ENCODE results near the gene SCN11A. TPM values are rescaled to one million over a fixed set of nuclear protein-coding genes. Genes with fewer than 3 reads are reported as not detected.

Gene SCN11A
- total RNA-seq, 1 experiment from 2014 or later: not detected

DNA sequence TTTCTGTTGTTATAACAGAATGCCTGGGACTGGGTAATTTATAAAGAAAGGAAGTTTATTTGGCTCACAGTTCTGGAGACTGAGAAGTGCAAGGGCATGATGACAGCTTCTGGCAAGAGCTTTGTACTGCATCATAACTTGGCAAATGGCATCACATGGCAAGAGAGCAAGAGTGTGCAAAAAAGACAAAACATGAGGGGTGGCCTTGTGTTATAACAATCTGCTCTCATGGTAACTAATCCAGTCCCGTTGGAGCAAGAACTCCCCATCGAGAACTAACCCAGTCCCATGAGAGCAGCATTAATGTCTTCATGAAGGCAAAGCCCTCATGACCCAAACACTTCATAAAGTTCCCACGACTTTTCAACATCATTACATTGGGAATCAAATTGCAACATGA, 23.2 kb downstream of the SCN11A start:
- Histone ChIP-seq H3K9me3 (ENCODE audit: low read depth, low read length, poor library complexity, severe bottlenecking) (no peaks in the 10 kb centered on the region), H3K4me1 (ENCODE audit: insufficient read depth, low read length, poor library complexity, severe bottlenecking) (no peaks in the 10 kb centered on the region), H3K36me3 (ENCODE audit: insufficient read depth, low read length, poor library complexity, severe bottlenecking) (no peaks in the 10 kb centered on the region), H3K4me3 (ENCODE audit: low read depth, low read length, poor library complexity, severe bottlenecking) (no peak overlapping the region), H3K27me3 (replicated peaks; ENCODE audit: insufficient read depth, low read depth, low read length, poor library complexity) (no peaks in the 10 kb centered on the region), H3K27ac (ENCODE audit: low read depth, low read length, poor library complexity, severe bottlenecking) (no peak overlapping the region)
- intact Hi-C loops (cut with micrococcal nuclease; ENCODE audit: unreplicated experiment): no loop called here
- BruUV-seq (replicated peaks): no TSS peak
- CTCF ChIA-PET: no interaction called here
- TF ChIP-seq, protein P1, sequence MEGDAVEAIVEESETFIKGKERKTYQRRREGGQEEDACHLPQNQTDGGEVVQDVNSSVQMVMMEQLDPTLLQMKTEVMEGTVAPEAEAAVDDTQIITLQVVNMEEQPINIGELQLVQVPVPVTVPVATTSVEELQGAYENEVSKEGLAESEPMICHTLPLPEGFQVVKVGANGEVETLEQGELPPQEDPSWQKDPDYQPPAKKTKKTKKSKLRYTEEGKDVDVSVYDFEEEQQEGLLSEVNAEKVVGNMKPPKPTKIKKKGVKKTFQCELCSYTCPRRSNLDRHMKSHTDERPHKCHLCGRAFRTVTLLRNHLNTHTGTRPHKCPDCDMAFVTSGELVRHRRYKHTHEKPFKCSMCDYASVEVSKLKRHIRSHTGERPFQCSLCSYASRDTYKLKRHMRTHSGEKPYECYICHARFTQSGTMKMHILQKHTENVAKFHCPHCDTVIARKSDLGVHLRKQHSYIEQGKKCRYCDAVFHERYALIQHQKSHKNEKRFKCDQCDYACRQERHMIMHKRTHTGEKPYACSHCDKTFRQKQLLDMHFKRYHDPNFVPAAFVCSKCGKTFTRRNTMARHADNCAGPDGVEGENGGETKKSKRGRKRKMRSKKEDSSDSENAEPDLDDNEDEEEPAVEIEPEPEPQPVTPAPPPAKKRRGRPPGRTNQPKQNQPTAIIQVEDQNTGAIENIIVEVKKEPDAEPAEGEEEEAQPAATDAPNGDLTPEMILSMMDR (conservative IDR thresholded peaks at IDR 0.05; ENCODE audit: low read depth, low read length): no peak
- TF ChIP-seq EZH2 (IDR thresholded peaks at IDR 0.05; ENCODE audit: borderline replicate concordance, low read depth, low read length, poor library complexity, severe bottlenecking): no peak
- POLR2A ChIA-PET (ENCODE audit: low non-redundant PET): no interaction called here
- no peak for DNase-seq (ENCODE audit: low spot score)

DNA sequence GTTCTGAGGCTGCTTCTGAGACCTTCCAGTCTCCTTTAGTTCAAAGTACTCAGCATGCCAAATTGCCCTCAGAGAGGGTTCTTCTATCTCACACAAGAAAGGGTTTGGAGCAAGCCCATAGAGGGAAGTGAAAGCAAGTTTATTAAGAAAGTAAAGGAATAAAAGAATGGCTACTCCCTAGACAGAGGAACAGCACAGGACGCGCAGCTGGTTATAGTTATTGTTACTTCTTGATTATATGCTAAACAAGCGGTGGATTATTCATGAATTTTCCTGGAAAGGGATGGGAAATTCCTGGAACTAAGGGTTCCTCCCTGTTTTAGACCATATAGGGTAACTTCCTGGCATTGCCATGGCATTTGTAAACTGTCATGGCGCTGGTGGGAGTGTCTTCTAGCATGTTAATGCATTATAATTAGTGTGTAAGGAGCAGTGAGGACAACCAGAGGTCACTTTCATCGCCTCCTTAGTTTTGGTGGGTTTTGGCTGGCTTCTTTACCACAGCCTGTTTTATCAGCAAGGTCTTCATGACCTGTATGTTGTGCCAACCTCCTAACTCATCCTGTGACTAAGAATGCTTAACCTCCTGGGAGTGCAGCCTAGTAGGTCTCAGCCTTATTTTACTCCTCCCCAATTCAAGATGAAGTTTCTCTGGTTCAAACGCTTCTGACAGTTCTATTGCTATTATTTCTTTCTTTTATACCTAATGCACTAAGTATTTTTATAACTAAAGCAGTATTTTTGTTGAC, 26.3 kb downstream of the SCN11A start:
- no peak overlapping the region for H3K27ac ChIP-seq (ENCODE audit: low read depth, low read length, poor library complexity, severe bottlenecking)
- TF ChIP-seq, protein P1 (conservative IDR thresholded peaks at IDR 0.05; ENCODE audit: low read depth, low read length): no peak
- ChIA-PET POLR2A (ENCODE audit: low non-redundant PET) (no interaction called here), CTCF (no interaction called here)
- no peak for DNase-seq (ENCODE audit: low spot score)
- no peaks in the 10 kb centered on the region for H3K9me3 ChIP-seq (ENCODE audit: low read depth, low read length, poor library complexity, severe bottlenecking)
- H3K27me3 ChIP-seq (replicated peaks; ENCODE audit: insufficient read depth, low read depth, low read length, poor library complexity): no peaks in the 10 kb centered on the region
- H3K4me3 ChIP-seq (ENCODE audit: low read depth, low read length, poor library complexity, severe bottlenecking): no peak overlapping the region
- no peaks in the 10 kb centered on the region for H3K36me3 ChIP-seq (ENCODE audit: insufficient read depth, low read length, poor library complexity, severe bottlenecking)
- intact Hi-C loops (cut with micrococcal nuclease; ENCODE audit: unreplicated experiment): no loop called here
- no TSS peak for BruUV-seq (replicated peaks)
- H3K4me1 ChIP-seq (ENCODE audit: insufficient read depth, low read length, poor library complexity, severe bottlenecking): no peaks in the 10 kb centered on the region

DNA sequence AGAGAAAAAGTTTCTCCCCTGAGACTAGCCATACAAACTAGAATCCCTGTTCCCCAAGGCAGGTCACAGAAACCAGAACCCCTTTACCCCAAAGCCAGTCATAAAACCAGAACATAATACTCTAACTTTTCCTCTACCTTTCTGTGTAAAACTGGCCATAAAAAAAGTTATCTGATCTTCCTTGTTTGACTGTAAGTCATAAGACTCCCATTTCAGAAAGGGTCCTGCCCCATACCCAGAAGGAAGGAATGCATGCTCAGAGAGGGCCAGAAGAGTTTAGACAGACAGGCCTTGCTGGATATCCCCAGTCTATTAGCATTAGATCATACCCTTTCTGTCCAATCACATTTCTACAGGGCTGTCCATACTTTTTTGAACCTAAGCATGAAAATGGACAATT, 27.2 kb downstream of the SCN11A start:
- no peak for TF ChIP-seq EZH2 (IDR thresholded peaks at IDR 0.05; ENCODE audit: borderline replicate concordance, low read depth, low read length, poor library complexity, severe bottlenecking)
- TF ChIP-seq, protein P1 (conservative IDR thresholded peaks at IDR 0.05; ENCODE audit: low read depth, low read length): no peak
- no peak overlapping the region for H3K4me3 ChIP-seq (ENCODE audit: low read depth, low read length, poor library complexity, severe bottlenecking)
- no peak for DNase-seq (ENCODE audit: low spot score)
- no peaks in the 10 kb centered on the region for H3K4me1 ChIP-seq (ENCODE audit: insufficient read depth, low read length, poor library complexity, severe bottlenecking)
- ChIA-PET POLR2A (ENCODE audit: low non-redundant PET) (no interaction called here), CTCF (no interaction called here)
- no peaks in the 10 kb centered on the region for H3K27me3 ChIP-seq (replicated peaks; ENCODE audit: insufficient read depth, low read depth, low read length, poor library complexity)
- intact Hi-C loops (cut with micrococcal nuclease; ENCODE audit: unreplicated experiment): no loop called here
- no peaks in the 10 kb centered on the region for H3K36me3 ChIP-seq (ENCODE audit: insufficient read depth, low read length, poor library complexity, severe bottlenecking)
- BruUV-seq (replicated peaks): no TSS peak
- no peak overlapping the region for H3K27ac ChIP-seq (ENCODE audit: low read depth, low read length, poor library complexity, severe bottlenecking)
- H3K9me3 ChIP-seq (ENCODE audit: low read depth, low read length, poor library complexity, severe bottlenecking): no peaks in the 10 kb centered on the region

Measured in A673 (cell line).